GM19372 (cell line): ENCODE data around the gene FAM241B.

Experiments used
- ATAC-seq: cut with Tn5 transposase; IDR thresholded peaks from one replicate; pipeline ENCODE4 v1.9.1; 2021; ENCODE audit warnings: mild to moderate bottlenecking, low read depth, moderate library complexity; ENCODE audit not compliant: unreplicated experiment

Gene FAM241B

DNA sequence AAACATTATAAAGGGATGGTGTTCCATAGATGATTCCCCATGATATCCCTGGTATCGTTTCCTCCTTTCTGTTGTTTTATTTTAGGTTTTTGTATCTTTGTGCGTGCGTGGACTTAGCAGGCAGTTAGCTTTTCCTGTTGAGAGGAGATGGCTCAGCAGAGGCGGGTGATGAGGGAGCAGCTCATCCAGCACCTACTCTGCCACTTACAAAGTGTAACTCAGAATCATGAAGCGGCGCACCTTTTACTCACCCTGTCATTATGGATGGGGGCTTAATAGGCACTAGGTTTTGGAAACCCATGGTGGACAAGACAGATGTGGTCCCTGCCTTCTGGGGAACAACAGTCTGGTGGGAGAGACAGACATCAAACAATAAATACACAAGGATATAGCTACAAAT lies 17.1 kb downstream of the FAM241B start:
- ATAC-seq, result no peak

- ATAC-seq, result no peak
These were observed 17.8 kb downstream of the FAM241B start for GRCh38 chr10:69647819-69648218.

DNA sequence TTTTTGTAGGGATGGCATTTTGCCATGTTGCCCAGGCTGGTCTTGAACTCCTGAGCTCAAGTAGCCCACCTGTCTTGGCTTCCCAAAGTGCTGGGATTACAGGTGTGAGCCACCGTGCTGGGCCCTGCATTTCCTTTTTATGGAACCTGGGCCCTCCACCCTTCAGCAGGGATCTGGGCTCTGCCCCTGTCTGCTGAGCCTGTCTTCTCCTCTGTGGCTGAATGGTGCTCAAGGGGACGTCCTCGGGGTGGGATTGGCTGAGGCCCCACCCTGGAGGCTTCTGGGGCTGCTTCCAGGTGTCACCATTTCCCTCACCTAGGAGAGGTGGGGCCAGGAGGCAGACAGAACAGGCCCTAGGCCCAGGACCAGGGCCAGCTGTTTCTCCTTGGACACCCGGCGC lies 18.4 kb downstream of the FAM241B start:
- no peak for ATAC-seq

DNA sequence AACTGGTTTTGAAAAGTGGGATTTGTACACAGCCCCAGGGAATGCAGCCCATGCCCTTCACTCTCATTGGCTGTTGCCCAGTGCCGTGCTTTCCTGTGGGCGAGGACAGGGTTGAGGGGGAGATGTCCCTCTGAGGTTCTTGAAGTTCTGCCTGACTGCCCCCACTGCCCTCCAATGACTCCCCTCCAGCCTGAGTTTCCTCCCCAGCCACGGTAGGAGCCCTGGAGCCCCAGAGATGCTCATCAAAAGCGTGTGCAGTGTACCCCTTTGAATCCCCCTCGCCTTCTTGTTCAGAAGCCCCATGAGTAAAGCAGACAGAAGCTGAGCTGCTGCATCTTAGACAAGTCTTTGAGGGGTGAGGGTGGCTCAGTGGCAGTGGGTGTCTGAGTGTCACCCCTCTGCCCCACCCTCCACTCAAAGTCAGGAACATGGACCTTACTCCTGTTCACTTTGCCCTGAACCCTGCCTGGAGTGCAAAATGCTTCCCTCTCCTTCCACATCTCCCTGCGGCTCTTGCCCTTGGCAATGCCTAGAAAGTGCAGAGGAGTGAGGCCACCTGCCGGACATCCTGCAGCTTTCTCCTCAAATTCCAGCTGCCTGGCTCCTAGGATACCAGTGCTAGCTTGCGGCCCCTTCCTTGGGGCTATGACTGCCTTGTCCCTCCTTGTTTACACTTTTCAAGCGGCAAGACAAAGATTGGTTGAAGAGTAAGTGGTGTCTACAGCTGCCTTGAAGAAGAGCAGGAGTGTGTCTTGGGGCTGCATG lies 19.9 kb downstream of the FAM241B start:
- no peak for ATAC-seq

- ATAC-seq, result no peak
These were observed 20.7 kb downstream of the FAM241B start for GRCh38 chr10:69650589-69651261.

- no peak for ATAC-seq
These were observed 21.3 kb downstream of the FAM241B start for GRCh38 chr10:69651362-69651761.

GRCh38 chr10:69652111-69652856 lies 22.2 kb downstream of the FAM241B start:
- no peak for ATAC-seq

- ATAC-seq, result no peak
These were observed 22.8 kb downstream of the FAM241B start for GRCh38 chr10:69652857-69653199.

DNA sequence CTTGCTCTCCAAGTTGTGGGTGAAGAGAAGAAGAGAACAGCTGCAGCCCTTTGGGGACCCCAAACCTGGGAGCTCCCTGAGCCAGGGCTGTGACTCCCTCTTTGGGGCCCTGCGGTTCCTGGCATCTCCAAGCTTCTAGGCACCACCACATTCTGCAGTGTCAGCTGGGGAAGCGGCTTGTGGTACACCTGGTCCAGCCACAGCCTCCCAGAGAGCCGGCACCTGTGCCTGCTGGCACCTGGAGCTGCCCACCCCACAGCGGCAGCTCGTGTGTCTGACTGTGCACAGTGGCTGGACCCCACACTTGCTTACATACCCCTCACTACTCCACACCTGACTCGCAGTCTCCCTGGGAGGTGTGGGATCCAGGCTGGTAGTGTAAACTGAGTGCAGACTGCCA lies 23.5 kb downstream of the FAM241B start:
- no peak for ATAC-seq

DNA sequence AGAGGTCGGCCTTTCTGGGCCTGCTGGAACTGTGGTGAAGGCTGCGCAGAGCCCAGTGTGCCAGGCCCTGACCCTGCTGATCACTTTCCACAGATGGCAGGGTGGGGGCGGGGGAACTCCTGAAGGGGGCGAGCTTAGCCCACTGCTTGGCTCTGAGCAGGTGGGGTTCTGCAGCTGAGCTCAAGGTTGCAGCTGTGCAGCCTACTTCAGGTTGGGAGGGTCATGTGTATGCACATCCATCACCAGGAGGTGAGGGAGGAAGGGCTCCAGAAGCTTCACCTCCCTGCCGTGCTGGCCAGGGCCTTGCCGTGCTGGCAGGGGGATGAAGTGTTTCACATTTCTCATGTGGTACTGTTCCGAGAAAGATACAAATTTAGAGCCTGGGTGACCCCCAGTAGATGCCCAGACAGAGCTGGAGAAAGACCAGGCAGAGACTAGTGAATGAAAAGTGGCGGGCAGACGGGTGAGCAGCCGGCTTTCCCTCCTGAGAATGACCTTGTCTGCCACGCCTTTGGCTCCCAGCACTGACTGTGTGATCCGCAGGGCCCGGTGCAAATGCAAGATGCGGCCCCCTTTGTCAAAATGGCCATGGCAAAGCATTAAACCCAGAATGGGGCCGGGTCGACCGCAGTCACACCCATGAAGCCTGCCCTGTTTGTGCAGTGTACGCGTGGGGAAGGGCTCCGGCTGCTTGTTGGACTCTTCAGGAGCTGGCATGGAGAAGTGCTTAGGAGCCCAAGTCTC lies 25.2 kb downstream of the FAM241B start:
- no peak for ATAC-seq

- ATAC-seq, result no peak
These were observed 26.0 kb downstream of the FAM241B start for GRCh38 chr10:69655868-69656555.

GRCh38 chr10:69656742-69657269 lies 26.8 kb downstream of the FAM241B start:
- ATAC-seq, result no peak

- ATAC-seq, result no peak
These were observed 27.4 kb downstream of the FAM241B start for GRCh38 chr10:69657430-69657829.

DNA sequence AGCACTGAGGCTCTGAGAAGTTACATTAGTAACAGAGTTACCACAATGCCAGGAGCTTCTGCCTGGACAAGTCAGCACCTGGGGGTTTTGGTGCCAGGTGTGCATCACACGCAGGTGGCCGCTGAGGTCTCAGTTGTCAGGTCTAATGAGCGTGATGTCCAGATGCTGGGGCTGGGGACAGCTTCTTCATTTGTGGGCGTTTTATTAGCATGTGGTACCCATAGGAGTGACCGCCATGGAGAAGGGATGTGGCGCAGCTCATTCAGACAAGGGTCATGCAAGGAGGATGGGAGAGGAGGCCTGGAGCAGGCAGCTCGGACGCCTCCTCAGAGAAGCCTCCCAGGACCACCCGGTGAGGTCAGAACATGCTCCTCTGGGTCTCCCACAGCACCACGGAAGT lies 27.8 kb downstream of the FAM241B start:
- ATAC-seq, result no peak

DNA sequence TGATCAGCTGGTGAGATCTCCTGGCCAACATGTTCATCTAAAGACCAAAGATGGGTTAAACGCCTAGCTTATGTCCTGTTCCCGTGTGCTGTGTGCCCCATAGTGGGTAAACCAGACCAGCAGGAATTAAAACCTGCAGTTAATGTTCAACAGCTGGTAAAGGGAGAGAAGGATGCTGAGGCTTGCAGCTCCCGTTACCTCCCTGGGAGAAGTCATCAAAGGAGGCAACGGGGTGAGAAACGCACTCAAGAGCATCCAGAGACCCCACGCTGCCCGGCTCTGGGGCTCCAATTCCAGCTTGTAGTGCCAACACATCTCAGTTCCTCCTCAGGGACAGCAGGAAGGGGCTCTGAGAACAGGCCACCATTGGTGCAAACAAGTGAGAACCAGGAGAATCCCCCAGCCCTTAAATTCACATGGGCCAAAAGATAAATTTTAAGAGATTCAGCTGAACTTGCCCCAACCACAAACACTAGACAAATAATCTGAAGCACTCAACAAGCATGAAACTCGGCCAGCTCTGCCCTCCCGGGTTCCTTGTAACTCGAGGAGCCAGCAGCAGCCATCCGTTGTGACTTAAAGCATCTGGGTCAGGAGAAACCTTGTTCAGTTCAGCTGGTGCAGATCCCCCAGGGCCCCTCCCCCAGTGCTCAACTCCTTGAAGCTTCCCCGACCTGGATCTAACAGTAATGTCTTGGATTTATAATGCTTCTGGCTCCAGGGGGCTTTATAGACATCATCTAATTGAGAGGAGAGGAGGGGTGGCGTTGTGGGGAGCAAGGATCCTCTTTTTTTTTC lies 29.4 kb downstream of the FAM241B start:
- no peak for ATAC-seq

- ATAC-seq, result no peak
These were observed 30.2 kb downstream of the FAM241B start for GRCh38 chr10:69660296-69660695.

DNA sequence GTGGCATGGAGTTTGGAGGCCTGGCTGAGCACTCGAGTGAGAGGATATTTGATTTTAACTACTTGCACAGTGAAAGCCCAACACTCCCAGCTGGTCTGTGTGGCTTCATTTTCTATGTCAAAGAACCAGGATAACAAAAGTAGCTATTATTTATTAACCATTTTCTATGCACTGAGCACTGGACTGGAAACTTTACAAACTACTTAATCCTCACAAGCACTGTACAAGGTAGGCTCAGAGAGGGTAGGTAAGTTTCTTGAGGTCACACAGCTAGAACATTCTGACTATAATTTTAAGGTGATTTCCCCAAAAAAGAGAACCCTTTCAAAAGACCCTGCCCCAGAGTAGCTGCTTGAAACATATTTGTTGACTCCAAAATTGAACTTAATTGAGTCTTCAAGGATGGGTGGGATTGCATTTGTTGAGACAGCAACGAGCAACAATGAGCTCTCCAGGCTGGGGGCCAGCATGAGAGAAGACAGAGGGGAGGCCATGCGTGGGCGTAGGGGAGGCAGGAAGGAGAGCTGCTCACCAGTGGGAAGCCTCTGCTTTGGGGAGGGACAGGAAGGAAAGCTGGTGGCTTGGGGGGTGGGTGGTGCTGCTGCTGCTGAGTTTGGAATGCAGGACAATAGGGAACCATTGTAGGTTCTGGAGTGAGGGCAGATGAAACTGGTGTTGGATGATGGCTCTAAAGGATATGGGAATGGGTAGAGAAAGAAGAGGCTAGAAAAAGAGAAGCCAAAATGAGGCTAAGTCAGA lies 31.5 kb downstream of the FAM241B start:
- no peak for ATAC-seq

DNA sequence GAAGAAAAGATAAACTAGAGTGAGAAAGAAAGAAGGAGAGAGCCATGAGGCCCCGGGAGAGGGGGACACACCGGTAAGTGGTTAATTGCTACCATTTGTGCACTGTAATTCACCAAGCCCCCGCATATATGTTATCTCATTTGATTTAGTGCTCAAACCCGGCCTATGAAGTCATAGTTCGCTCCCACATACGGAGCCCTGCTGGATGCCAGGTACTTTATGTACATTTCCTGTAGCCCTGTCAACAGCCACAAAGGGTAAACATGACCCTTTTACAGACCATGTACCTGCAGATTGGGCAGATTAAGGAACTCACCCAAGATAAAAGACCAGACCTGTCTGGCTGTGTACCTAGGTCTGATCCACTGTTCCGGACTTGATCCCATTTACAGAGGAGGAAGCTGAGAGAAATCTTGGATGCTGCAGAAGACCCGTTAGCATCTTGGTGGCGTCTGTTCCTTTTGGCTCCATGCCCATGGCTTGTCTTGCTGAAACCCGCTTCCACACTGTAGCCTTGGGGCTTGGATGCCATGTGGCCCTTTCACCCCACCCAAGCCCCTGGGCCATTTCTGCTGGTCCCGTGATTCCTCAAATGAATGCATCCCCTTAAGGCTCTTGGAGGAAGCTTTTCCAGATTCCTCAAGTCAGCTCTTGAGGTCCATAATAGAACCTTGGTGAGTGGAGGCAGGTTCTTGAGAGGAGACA lies 32.3 kb downstream of the FAM241B start:
- no peak for ATAC-seq
